ENCODE measurements around the gene CSMD2.

DNA sequence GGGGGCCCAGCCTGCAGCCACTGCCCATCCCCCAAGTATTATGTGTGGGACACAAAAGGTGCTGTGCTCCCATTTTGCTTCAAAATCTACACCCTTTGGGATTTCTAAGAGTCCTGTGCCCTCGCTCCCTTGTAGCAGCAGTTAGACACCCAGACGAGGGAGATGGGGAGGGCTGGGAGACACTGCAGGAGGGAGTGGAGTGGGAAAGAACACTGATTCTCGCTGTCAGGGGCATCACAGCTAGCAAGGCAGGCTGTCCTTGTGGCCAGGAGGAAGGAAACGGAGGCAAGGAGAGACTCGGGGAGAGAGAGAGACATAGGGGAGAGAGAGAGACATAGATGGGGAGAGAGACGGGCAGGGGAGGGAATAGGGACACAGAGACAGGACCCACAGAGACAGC is 38.5 kb downstream of the CSMD2 start:
- TF ChIP-seq, protein P1, sequence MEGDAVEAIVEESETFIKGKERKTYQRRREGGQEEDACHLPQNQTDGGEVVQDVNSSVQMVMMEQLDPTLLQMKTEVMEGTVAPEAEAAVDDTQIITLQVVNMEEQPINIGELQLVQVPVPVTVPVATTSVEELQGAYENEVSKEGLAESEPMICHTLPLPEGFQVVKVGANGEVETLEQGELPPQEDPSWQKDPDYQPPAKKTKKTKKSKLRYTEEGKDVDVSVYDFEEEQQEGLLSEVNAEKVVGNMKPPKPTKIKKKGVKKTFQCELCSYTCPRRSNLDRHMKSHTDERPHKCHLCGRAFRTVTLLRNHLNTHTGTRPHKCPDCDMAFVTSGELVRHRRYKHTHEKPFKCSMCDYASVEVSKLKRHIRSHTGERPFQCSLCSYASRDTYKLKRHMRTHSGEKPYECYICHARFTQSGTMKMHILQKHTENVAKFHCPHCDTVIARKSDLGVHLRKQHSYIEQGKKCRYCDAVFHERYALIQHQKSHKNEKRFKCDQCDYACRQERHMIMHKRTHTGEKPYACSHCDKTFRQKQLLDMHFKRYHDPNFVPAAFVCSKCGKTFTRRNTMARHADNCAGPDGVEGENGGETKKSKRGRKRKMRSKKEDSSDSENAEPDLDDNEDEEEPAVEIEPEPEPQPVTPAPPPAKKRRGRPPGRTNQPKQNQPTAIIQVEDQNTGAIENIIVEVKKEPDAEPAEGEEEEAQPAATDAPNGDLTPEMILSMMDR (IDR thresholded peaks at IDR 0.05) = no peak
- TF ChIP-seq POLR2A (IDR thresholded peaks at IDR 0.05) = no peak
